HEK293 (cell line): ENCODE measurements around the gene IFNL4.

Experiments used
- CTCF ChIA-PET: fragments of 350-600 bp; formaldehyde crosslinking; extraction: SDS; loops from one replicate; lab custom pipeline; 2021; ENCODE audit warnings: antibody characterized with exemption; lab: Yijun Ruan, JAX
- POLR2A ChIA-PET: fragments of 300-600 bp; formaldehyde crosslinking; extraction: SDS; loops from one replicate; lab custom pipeline; 2020; ENCODE audit warnings: antibody characterized with exemption, inconsistent platforms; lab: Yijun Ruan, JAX
- H3K27ac ChIP-seq: fragments of 200-500 bp; sonication (Bioruptor generic); 2 replicates; pipeline ENCODE4 v1.5.1; 2014; ENCODE audit warnings: low read depth, low read length, control low read depth, inconsistent platforms; ENCODE audit errors: extremely low read depth
- H3K36me3 ChIP-seq, 2 experiments: fragments of 200-500 bp in 1 of 2; sonication (Bioruptor generic) in 1 of 2; 1 replicate in 1 of 2; 2 replicates in 1 of 2; pipeline ENCODE4 v1.5.1; 2014 to 2017; ENCODE audit warnings: inconsistent platforms in 2 of 2, low read length in 2 of 2; ENCODE audit not compliant: control insufficient read depth in 2 of 2, insufficient read depth in 1 of 2
- H3K4me1 ChIP-seq: fragments of 200-500 bp; sonication (Bioruptor generic); 2 replicates; pipeline ENCODE4 v1.5.1; 2014; ENCODE audit warnings: mild to moderate bottlenecking, low read length, inconsistent platforms; ENCODE audit not compliant: control insufficient read depth, insufficient read depth
- H3K4me3 ChIP-seq: 2 replicates; pipeline ENCODE4 v1.5.1; 2011; ENCODE audit warnings: low read depth, mild to moderate bottlenecking, control low read depth, low read length, moderate library complexity
- H3K9me3 ChIP-seq: fragments of 200-500 bp; sonication (Bioruptor generic); 2 replicates; pipeline ENCODE4 v1.5.1; 2014; ENCODE audit warnings: low read depth, low read length, inconsistent platforms; ENCODE audit not compliant: control insufficient read depth, insufficient read depth
- GLI4 ChIP-seq: fragments of 450-650 bp; formaldehyde crosslinking; IDR thresholded peaks from 2 replicates; pipeline ENCODE4 v1.5.1; 2016; ENCODE audit warnings: missing biosample characterization, missing genetic modification characterization
- KLF9 ChIP-seq: fragments of 450-650 bp; formaldehyde crosslinking; IDR thresholded peaks from 2 replicates; pipeline ENCODE4 v1.5.1; 2016; ENCODE audit warnings: missing biosample characterization, missing genetic modification characterization, low read depth
- OSR2 ChIP-seq: fragments of 450-650 bp; formaldehyde crosslinking; IDR thresholded peaks from 2 replicates; pipeline ENCODE4 v1.5.1; 2016; ENCODE audit warnings: missing biosample characterization, missing genetic modification characterization
- SCRT2 ChIP-seq: fragments of 450-650 bp; formaldehyde crosslinking; IDR thresholded peaks from 2 replicates; pipeline ENCODE4 v1.5.1; 2016; ENCODE audit warnings: missing biosample characterization, missing genetic modification characterization
- YY1 ChIP-seq: fragments of 450-650 bp; formaldehyde crosslinking; IDR thresholded peaks from 2 replicates; pipeline ENCODE4 v1.5.1; 2018; ENCODE audit warnings: missing biosample characterization, missing genetic modification characterization
- ZBTB26 ChIP-seq: fragments of 450-650 bp; formaldehyde crosslinking; optimal IDR thresholded peaks from 2 replicates; pipeline ENCODE3; 2016; ENCODE audit warnings: missing biosample characterization, mild to moderate bottlenecking, missing genetic modification characterization
- ZBTB6 ChIP-seq: fragments of 450-650 bp; formaldehyde crosslinking; IDR thresholded peaks from 2 replicates; pipeline ENCODE4 v1.5.1; 2017; ENCODE audit warnings: missing biosample characterization, missing genetic modification characterization
- ZNF202 ChIP-seq: fragments of 450-650 bp; formaldehyde crosslinking; IDR thresholded peaks from 2 replicates; pipeline ENCODE4 v1.5.1; 2016; ENCODE audit warnings: missing biosample characterization, missing genetic modification characterization, borderline replicate concordance
- ZNF311 ChIP-seq: fragments of 450-650 bp; formaldehyde crosslinking; IDR thresholded peaks from 2 replicates; pipeline ENCODE4 v1.5.1; 2017; ENCODE audit warnings: missing biosample characterization, missing genetic modification characterization, borderline replicate concordance
- ZNF366 ChIP-seq: fragments of 450-650 bp; formaldehyde crosslinking; conservative IDR thresholded peaks from 2 replicates; pipeline ENCODE4 v1.5.1; 2016; ENCODE audit warnings: missing biosample characterization, missing genetic modification characterization
- ZNF423 ChIP-seq: fragments of 450-650 bp; formaldehyde crosslinking; IDR thresholded peaks from 2 replicates; pipeline ENCODE4 v1.5.1; 2016; ENCODE audit warnings: missing biosample characterization, missing genetic modification characterization
- ZNF426 ChIP-seq: fragments of 450-650 bp; formaldehyde crosslinking; IDR thresholded peaks from 2 replicates; pipeline ENCODE4 v1.5.1; 2017; ENCODE audit warnings: missing biosample characterization, missing genetic modification characterization, mild to moderate bottlenecking, inconsistent platforms, moderate library complexity
- ZNF660 ChIP-seq: fragments of 450-650 bp; IDR thresholded peaks from 2 replicates; pipeline ENCODE4 v1.5.1; 2018; ENCODE audit warnings: missing biosample characterization, mild to moderate bottlenecking, missing genetic modification characterization
- ZNF664 ChIP-seq: fragments of 450-650 bp; formaldehyde crosslinking; IDR thresholded peaks from 2 replicates; pipeline ENCODE4 v1.5.1; 2016; ENCODE audit warnings: missing biosample characterization, missing genetic modification characterization
- ZNF670 ChIP-seq: fragments of 450-650 bp; formaldehyde crosslinking; IDR thresholded peaks from 2 replicates; pipeline ENCODE4 v1.5.1; 2016; ENCODE audit warnings: missing biosample characterization, missing genetic modification characterization, low read depth
- ZNF792 ChIP-seq: fragments of 450-650 bp; formaldehyde crosslinking; IDR thresholded peaks from 2 replicates; pipeline ENCODE4 v1.5.1; 2016; ENCODE audit warnings: missing biosample characterization, missing genetic modification characterization
- ZSCAN18 ChIP-seq: fragments of 450-650 bp; formaldehyde crosslinking; IDR thresholded peaks from 2 replicates; pipeline ENCODE4 v1.5.1; 2016; ENCODE audit warnings: missing biosample characterization, missing genetic modification characterization
- ZSCAN30 ChIP-seq: fragments of 450-650 bp; IDR thresholded peaks from 2 replicates; pipeline ENCODE4 v1.5.1; 2018; ENCODE audit warnings: missing biosample characterization, mild to moderate bottlenecking, missing genetic modification characterization, moderate library complexity
- TF ChIP-seq, protein P1 (sequence below): fragments of 450-650 bp; formaldehyde crosslinking; IDR thresholded peaks from 2 replicates; pipeline ENCODE4 v1.5.1; 2016; ENCODE audit warnings: missing biosample characterization, missing genetic modification characterization
- TF ChIP-seq, protein P2 (sequence below): fragments of 450-650 bp; formaldehyde crosslinking; IDR thresholded peaks from 2 replicates; pipeline ENCODE4 v1.5.1; 2016; ENCODE audit warnings: missing biosample characterization, missing genetic modification characterization
- TF ChIP-seq, protein P3 (sequence below): fragments of 450-650 bp; formaldehyde crosslinking; IDR thresholded peaks from 2 replicates; pipeline ENCODE4 v1.5.1; 2017; ENCODE audit warnings: missing biosample characterization, mild to moderate bottlenecking, missing genetic modification characterization, moderate library complexity

The IFNL4 gene

GRCh38 chr19:39200803-39201115 is 47.9 kb downstream of the IFNL4 start (continued):
- no peak for TF ChIP-seq GLI4 (tag by site-specific recombination)

DNA sequence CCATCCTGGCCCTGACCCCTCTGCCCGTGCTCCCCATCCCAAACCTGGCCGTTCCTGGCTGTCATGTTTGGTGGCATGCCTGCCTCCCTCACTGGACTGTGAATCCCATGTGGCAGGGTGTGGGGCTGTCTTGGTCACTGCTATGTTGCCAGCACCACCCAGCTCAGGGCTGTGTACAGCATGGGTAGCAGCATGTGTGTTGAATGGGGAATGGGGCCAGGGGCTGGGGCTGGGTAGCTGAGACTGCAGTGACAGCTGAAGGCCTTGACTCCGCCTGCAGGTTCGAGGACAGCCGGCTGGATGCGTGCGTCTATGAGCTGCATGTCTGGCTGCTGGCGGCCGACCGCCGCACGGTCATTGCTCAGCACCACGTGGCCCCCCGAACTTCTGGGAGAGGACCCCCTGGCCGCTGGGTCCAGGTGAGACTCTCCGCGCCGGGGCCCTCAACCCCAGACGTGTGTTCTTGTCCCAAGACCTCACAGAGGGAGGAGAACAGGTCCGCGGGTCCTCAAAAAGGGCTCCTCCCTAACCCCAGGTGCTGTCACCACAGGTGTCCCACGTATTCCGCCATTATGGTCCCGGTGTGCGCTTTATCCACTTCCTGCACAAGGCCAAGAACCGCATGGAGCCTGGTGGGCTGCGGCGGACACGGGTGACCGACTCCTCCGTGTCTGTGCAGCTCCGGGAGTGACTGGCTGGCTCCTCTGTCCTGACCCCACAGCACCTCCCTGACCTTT is 48.4 kb downstream of the IFNL4 start:
- ChIA-PET POLR2A (no interaction called here), CTCF (interaction anchor here (2.1 kb wide), 1 partner anchor 78 kb away, joined by 10 read pairs; no protein-coding TSS in a partner anchor)
- no peaks in the 10 kb centered on the region for H3K9me3 ChIP-seq
- H3K36me3 ChIP-seq, result no peaks in the 10 kb centered on the region
- H3K27ac ChIP-seq, result no peak overlapping the region
- TF ChIP-seq ZBTB26 (no peak), ZNF660 (no peak), YY1 (tag by site-specific recombination) (no peak), ZNF311 (tag by site-specific recombination) (no peak), ZNF366 (tag by site-specific recombination) (no peak), ZNF426 (no peak), SCRT2 (tag by site-specific recombination) (no peak), ZSCAN30 (tag by site-specific recombination) (no peak), ZNF423 (tag by site-specific recombination) (no peak), OSR2 (tag by site-specific recombination) (no peak), KLF9 (tag by site-specific recombination) (no peak), ZSCAN18 (tag by site-specific recombination) (no peak), ZNF664 (tag by site-specific recombination) (no peak), ZBTB6 (tag by site-specific recombination) (no peak), ZNF670 (tag by site-specific recombination) (no peak), ZNF202 (tag by site-specific recombination) (no peak), ZNF792 (tag by site-specific recombination) (no peak)
- TF ChIP-seq, protein P1, sequence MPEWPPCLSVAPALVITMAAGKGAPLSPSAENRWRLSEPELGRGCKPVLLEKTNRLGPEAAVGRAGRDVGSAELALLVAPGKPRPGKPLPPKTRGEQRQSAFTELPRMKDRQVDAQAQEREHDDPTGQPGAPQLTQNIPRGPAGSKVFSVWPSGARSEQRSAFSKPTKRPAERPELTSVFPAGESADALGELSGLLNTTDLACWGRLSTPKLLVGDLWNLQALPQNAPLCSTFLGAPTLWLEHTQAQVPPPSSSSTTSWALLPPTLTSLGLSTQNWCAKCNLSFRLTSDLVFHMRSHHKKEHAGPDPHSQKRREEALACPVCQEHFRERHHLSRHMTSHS (tag by site-specific recombination), result no peak
- TF ChIP-seq, protein P2, sequence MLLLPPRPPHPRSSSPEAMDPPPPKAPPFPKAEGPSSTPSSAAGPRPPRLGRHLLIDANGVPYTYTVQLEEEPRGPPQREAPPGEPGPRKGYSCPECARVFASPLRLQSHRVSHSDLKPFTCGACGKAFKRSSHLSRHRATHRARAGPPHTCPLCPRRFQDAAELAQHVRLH (tag by site-specific recombination), result no peak
- TF ChIP-seq, protein P3, sequence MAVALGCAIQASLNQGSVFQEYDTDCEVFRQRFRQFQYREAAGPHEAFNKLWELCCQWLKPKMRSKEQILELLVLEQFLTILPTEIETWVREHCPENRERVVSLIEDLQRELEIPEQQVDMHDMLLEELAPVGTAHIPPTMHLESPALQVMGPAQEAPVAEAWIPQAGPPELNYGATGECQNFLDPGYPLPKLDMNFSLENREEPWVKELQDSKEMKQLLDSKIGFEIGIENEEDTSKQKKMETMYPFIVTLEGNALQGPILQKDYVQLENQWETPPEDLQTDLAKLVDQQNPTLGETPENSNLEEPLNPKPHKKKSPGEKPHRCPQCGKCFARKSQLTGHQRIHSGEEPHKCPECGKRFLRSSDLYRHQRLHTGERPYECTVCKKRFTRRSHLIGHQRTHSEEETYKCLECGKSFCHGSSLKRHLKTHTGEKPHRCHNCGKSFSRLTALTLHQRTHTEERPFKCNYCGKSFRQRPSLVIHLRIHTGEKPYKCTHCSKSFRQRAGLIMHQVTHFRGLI (tag by site-specific recombination), result no peak
- no peak overlapping the region for H3K4me3 ChIP-seq
- peaks cover 8% of the 10 kb centered on the region for H3K4me1 ChIP-seq
